SU-DHL-6 (cell line): Measurements from ENCODE around the gene TEKT3.

Experiments used
- H2AFZ ChIP-seq: fragments of 200-600 bp; sonication (generic); 2 replicates; pipeline ENCODE4 v1.6.1; 2014; ENCODE audit warnings: low read depth, mild to moderate bottlenecking, moderate library complexity, mixed read lengths, antibody characterized with exemption, low read length; ENCODE audit not compliant: severe bottlenecking
- H3F3A ChIP-seq: fragments of 200-600 bp; shearing (Covaris generic); 2 replicates; pipeline ENCODE4 v1.6.0; 2016; ENCODE audit warnings: antibody characterized with exemption, mild to moderate bottlenecking; ENCODE audit not compliant: insufficient read depth
- H3K27ac ChIP-seq: fragments of 200-600 bp; sonication (generic); 2 replicates; pipeline ENCODE4 v1.5.1; 2016; ENCODE audit warnings: low read depth, mild to moderate bottlenecking, low read length, moderate library complexity, mixed read lengths
- H3K27me3 ChIP-seq: fragments of 200-600 bp; sonication (generic), shearing (Covaris generic); 2 replicates; pipeline ENCODE4 v1.6.0; 2014; ENCODE audit warnings: mild to moderate bottlenecking, low read length
- H3K36me3 ChIP-seq: fragments of 200-600 bp; sonication (generic); 2 replicates; pipeline ENCODE4 v1.6.1; 2014; ENCODE audit warnings: mild to moderate bottlenecking, low read length, mixed read lengths
- H3K4me2 ChIP-seq: fragments of 300-600, 200-600 bp; shearing (Covaris generic), sonication (generic); 2 replicates; pipeline ENCODE4 v1.6.0; 2014; ENCODE audit warnings: low read length, low read depth, mild to moderate bottlenecking; ENCODE audit not compliant: poor library complexity, severe bottlenecking
- H3K4me3 ChIP-seq: fragments of 200-600 bp; sonication (generic); 2 replicates; pipeline ENCODE4 v1.5.1; 2014; ENCODE audit warnings: antibody characterized with exemption, low read length, mild to moderate bottlenecking, mixed read lengths; ENCODE audit not compliant: insufficient read depth, poor library complexity, severe bottlenecking
- H3K79me2 ChIP-seq: fragments of 200-600 bp; sonication (generic); 2 replicates; pipeline ENCODE4 v1.6.1; 2014; ENCODE audit warnings: mild to moderate bottlenecking, low read length, moderate library complexity; ENCODE audit not compliant: insufficient read depth
- H3K9ac ChIP-seq: fragments of 200-600 bp; sonication (generic); 2 replicates; pipeline ENCODE4 v1.7.0; 2014; ENCODE audit warnings: mild to moderate bottlenecking, low read length
- H3K9me2 ChIP-seq: fragments of 200-600 bp; sonication (generic); replicated peaks from 2 replicates; pipeline ENCODE4 v1.6.1; 2014; ENCODE audit warnings: low read length; ENCODE audit not compliant: insufficient read depth
- H3K9me3 ChIP-seq: fragments of 200-600 bp; sonication (generic); 2 replicates; pipeline ENCODE4 v1.6.1; 2014; ENCODE audit warnings: low read length, mixed read lengths; ENCODE audit not compliant: insufficient read depth
- H4K20me1 ChIP-seq: fragments of 200-600 bp; sonication (generic); 2 replicates; pipeline ENCODE4 v1.6.1; 2014; ENCODE audit warnings: low read depth, mild to moderate bottlenecking, antibody characterized with exemption, low read length, moderate library complexity, mixed read lengths
- CTCF ChIP-seq: fragments of 200-600 bp; sonication (generic); IDR thresholded peaks from one replicate; pipeline ENCODE4 v1.5.1; 2017; ENCODE audit warnings: antibody characterized with exemption, mild to moderate bottlenecking, low read length, moderate library complexity; ENCODE audit not compliant: insufficient read depth, poor library complexity, severe bottlenecking
- EZH2phosphoT487 ChIP-seq: fragments of 200-600 bp; sonication (generic), shearing (Covaris generic); conservative IDR thresholded peaks from 2 replicates; pipeline ENCODE4 v1.6.1; 2018; ENCODE audit warnings: mild to moderate bottlenecking, antibody characterized with exemption, low read length, moderate library complexity, mixed read lengths

Gene TEKT3

GRCh38 chr17:15309236-15309635, 32.2 kb downstream of the TEKT3 start:
- Histone ChIP-seq H3K79me2 (no peaks in the 10 kb centered on the region), H3K9me2 (no peaks in the 10 kb centered on the region), H3K4me3 (no peak overlapping the region), H3K36me3 (no peaks in the 10 kb centered on the region), H3K4me2 (no peak overlapping the region), H4K20me1 (no peaks in the 10 kb centered on the region), H3K27me3 (no peaks in the 10 kb centered on the region), H3K9ac (no peak overlapping the region), H3F3A (no peaks in the 10 kb centered on the region), H3K9me3 (no peaks in the 10 kb centered on the region), H2AFZ (no peak overlapping the region), H3K27ac (no peak overlapping the region)
- TF ChIP-seq CTCF (no peak), EZH2phosphoT487 (no peak)

GRCh38 chr17:15308758-15309157, 32.6 kb downstream of the TEKT3 start:
- Histone ChIP-seq H4K20me1 (no peaks in the 10 kb centered on the region), H3F3A (no peaks in the 10 kb centered on the region), H3K4me2 (no peak overlapping the region), H3K27ac (no peak overlapping the region), H3K36me3 (no peaks in the 10 kb centered on the region), H3K9me2 (no peaks in the 10 kb centered on the region), H3K4me3 (no peak overlapping the region), H2AFZ (no peak overlapping the region), H3K27me3 (no peaks in the 10 kb centered on the region), H3K9me3 (no peaks in the 10 kb centered on the region), H3K9ac (no peak overlapping the region), H3K79me2 (no peaks in the 10 kb centered on the region)
- TF ChIP-seq CTCF: no peak
- no peak for TF ChIP-seq EZH2phosphoT487

GRCh38 chr17:15307710-15308111, 33.7 kb downstream of the TEKT3 start:
- Histone ChIP-seq H4K20me1 (no peaks in the 10 kb centered on the region), H3K27me3 (no peaks in the 10 kb centered on the region), H3K9ac (no peak overlapping the region), H3K4me2 (no peak overlapping the region), H3F3A (no peaks in the 10 kb centered on the region), H3K4me3 (no peak overlapping the region), H2AFZ (no peak overlapping the region), H3K79me2 (no peaks in the 10 kb centered on the region), H3K9me2 (no peaks in the 10 kb centered on the region), H3K27ac (no peak overlapping the region), H3K36me3 (no peaks in the 10 kb centered on the region), H3K9me3 (no peaks in the 10 kb centered on the region)
- TF ChIP-seq EZH2phosphoT487: no peak
- TF ChIP-seq CTCF: no peak
